Fibroblast of skin of scalp (primary cell): Measurements from ENCODE around the gene SCAF11.

Experiments used
- DNase-seq: peaks from one replicate; pipeline ENCODE4 v3.0.0-alpha.2; 2013

SCAF11 gene

GRCh38 chr12:45915405-45915804, 75.0 kb downstream of the SCAF11 start:
- DNase-seq, result peak; percentile 8

- peak; percentile 85 for DNase-seq
Observed at GRCh38 chr12:45914090-45914489, 76.3 kb downstream of the SCAF11 start.

- no peak for DNase-seq
Observed at GRCh38 chr12:45913631-45914030, 76.7 kb downstream of the SCAF11 start.

- no peak for DNase-seq
Observed at GRCh38 chr12:45912774-45913173, 77.6 kb downstream of the SCAF11 start.

GRCh38 chr12:45909041-45909713, 81.2 kb downstream of the SCAF11 start:
- no peak for DNase-seq

GRCh38 chr12:45907955-45908354, 82.4 kb downstream of the SCAF11 start:
- no peak for DNase-seq

GRCh38 chr12:45898094-45898493, 92.3 kb downstream of the SCAF11 start:
- DNase-seq, result no peak

- DNase-seq, result no peak
Observed at GRCh38 chr12:45895961-45896360, 94.4 kb downstream of the SCAF11 start.

GRCh38 chr12:45893240-45893639, 97.1 kb downstream of the SCAF11 start:
- peak; percentile 22 for DNase-seq

GRCh38 chr12:45890276-45890675, 100.1 kb downstream of the SCAF11 start:
- no peak for DNase-seq

- DNase-seq, result no peak
Observed at GRCh38 chr12:45887544-45887943, 102.8 kb downstream of the SCAF11 start.

- no peak for DNase-seq
Observed at GRCh38 chr12:45886685-45887084, 103.7 kb downstream of the SCAF11 start.

GRCh38 chr12:45883187-45883586, 107.2 kb downstream of the SCAF11 start:
- no peak for DNase-seq

- no peak for DNase-seq
Observed at GRCh38 chr12:45880533-45880932, 109.8 kb downstream of the SCAF11 start.

GRCh38 chr12:45879363-45879895, 110.9 kb downstream of the SCAF11 start:
- DNase-seq, result no peak

- DNase-seq, result no peak
Observed at GRCh38 chr12:45878630-45879255, 111.6 kb downstream of the SCAF11 start.

GRCh38 chr12:45877069-45877468, 113.3 kb downstream of the SCAF11 start:
- no peak for DNase-seq

- DNase-seq, result no peak
Observed at GRCh38 chr12:45872446-45872845, 117.9 kb downstream of the SCAF11 start.
